Aorta (tissue), 5 donors: ENCODE measurements around the gene CERT1. TPM values are rescaled to one million over a fixed set of nuclear protein-coding genes. Genes with fewer than 3 reads are reported as not detected.

Experiments used
- ATAC-seq: fragments of 200-7000 bp; cut with Tn5 transposase; one replicate; pipeline ENCODE4 v1.9.1; 2022; ENCODE audit warnings: moderate library complexity; ENCODE audit not compliant: low FRiP score
- DNase-seq, 2 donors: peaks; one replicate each; pipeline ENCODE4 v3.0.0-alpha.2; 2020
- H3K27ac ChIP-seq, 2 donors: one replicate each; pipeline ENCODE4 v1.5.1; 2013; ENCODE audit warnings: low read length in 2 of 2, mild to moderate bottlenecking in 2 of 2, moderate library complexity in 2 of 2, control low read depth in 1 of 2, inconsistent platforms in 1 of 2, low read depth in 1 of 2
- H3K27me3 ChIP-seq, 2 donors: one replicate each; pipeline ENCODE4 v1.6.1; 2013; ENCODE audit warnings: control low read depth in 1 of 2, low read length in 1 of 2, mild to moderate bottlenecking in 1 of 2, moderate library complexity in 1 of 2; ENCODE audit not compliant: insufficient read depth in 2 of 2, control insufficient read depth in 1 of 2
- H3K36me3 ChIP-seq, 2 donors: one replicate each; pipeline ENCODE4 v1.6.1; 2013; ENCODE audit warnings: control low read depth in 1 of 2, low read length in 1 of 2, mild to moderate bottlenecking in 1 of 2; ENCODE audit not compliant: insufficient read depth in 2 of 2, control insufficient read depth in 1 of 2
- H3K4me1 ChIP-seq, 2 donors: one replicate each; pipeline ENCODE4 v1.6.1; 2013; ENCODE audit warnings: low read length in 2 of 2, control low read depth in 1 of 2, mild to moderate bottlenecking in 1 of 2, moderate library complexity in 1 of 2; ENCODE audit not compliant: insufficient read depth in 2 of 2, control insufficient read depth in 1 of 2
- H3K4me3 ChIP-seq, 2 donors: one replicate each; pipeline ENCODE4 v1.5.1; 2013; ENCODE audit warnings: low read length in 2 of 2, control low read depth in 1 of 2, mild to moderate bottlenecking in 1 of 2
- H3K9me3 ChIP-seq: one replicate; pipeline ENCODE4 v1.6.1; 2013; ENCODE audit warnings: mild to moderate bottlenecking, low read length; ENCODE audit not compliant: control insufficient read depth
- WGBS, 2 donors: extraction: QIAGEN DNeasy Blood & Tissue Kit; methylation state at CpG; one replicate each; pipeline ENCODE4 v1.1.7; 2013; 5-methylcytosine and 5-hydroxymethylcytosine counted together
- intact Hi-C, 2 donors: fragments of 100-400 bp; cut with DNase I; formaldehyde crosslinking; loops; one replicate each; pipeline versions ENCODE4 v1.14.2 to v1.15.0; 2022
- polyA plus RNA-seq, 2 donors: library from polyadenylated mRNA; stranded (reverse); fragments of 200-250 nt; gene quantifications; one replicate each; pipeline ENCODE4 v1.2.3, GENCODE V29; 2013
- total RNA-seq, 2 donors: library from RNA; stranded (reverse); fragmentation: NEBNext Ultra II Directional; extraction: Animal tissue kit (Norgen Biotek cat#: 25700); gene quantifications; one replicate each; pipeline ENCODE4 v1.2.1, GENCODE V29; 2021
- donor health status: healthy with polysubstance abuse.
- donor health status: Bipolar disorder and iron deficiency.
- donor health status: DM: no; HTN: no; CAD: no.
- donor health status: DM: no; HTN: no; CAD: no.
- donor health status: DM: yes; HTN: yes; CAD: no.

CERT1 gene
- total and polyA plus RNA-seq, 4 donors = 14.5 to 41.7 (median 24.6) TPM

DNA sequence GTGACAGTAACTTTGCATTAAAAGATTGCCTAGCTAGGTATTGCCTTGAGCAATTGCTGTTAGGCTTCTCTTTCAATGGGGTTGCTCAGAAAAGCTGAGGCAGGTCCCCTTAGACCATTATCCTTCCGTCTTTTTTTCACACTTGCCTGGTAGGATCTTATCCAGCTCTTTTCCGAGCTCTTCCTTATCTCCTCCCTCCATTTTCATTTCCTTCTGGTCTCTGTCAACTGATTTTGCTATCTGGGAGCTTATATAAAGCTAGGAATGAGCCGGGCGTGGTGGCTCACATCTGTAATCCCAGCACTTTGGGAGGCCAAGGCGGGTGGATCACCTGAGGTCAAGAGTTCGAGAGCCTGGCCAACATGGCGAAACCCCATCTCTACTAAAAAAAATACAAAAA, 181.0 kb downstream of the CERT1 start:
- no peak for DNase-seq

More for the DNA sequence above, 181.0 kb downstream of the CERT1 start:
- no peak overlapping the region for H3K4me3 ChIP-seq
- no peaks in the 10 kb centered on the region for H3K36me3 ChIP-seq
- H3K27me3 ChIP-seq = peaks cover 0 to 2% of the 10 kb centered on the region in 2 donors
- WGBS, 2 donors = 88 to 93% methylated on average over 7 of the region's 7 CpGs
- no peaks in the 10 kb centered on the region for H3K4me1 ChIP-seq
- H3K9me3 ChIP-seq = no peaks in the 10 kb centered on the region
- no peak for ATAC-seq
- intact Hi-C loops = loop anchor here (10.0 kb wide), 2 partner anchors 244 to 566 kb away; partner anchors contain the start of genes GFM2 (in 1 of the 2) and NSA2 (in 1 of the 2)
- H3K27ac ChIP-seq = no peak overlapping the region

Other genes starting within 250 kb of the CERT1 start
- 10 to 100 TPM; 17.8 to 36.1 TPM for gene HMGCR, start 174.4 kb downstream of the CERT1 start, total RNA-seq
- 1 to 10 TPM; 4.5 to 8.7 TPM for gene HMGCR, start 174.4 kb downstream of the CERT1 start, polyA plus RNA-seq
- gene POLK, start 262 bp upstream of the CERT1 start, total RNA-seq = 10 to 100 TPM; 45.1 to 58.4 TPM
- 1 to 10 TPM; 8.1 to 9.3 TPM for gene POLK, start 262 bp upstream of the CERT1 start, polyA plus RNA-seq
- 1 to 10 TPM in 1 of 2 donors, under 1 TPM in 1; 0.88 to 2.1 TPM for gene ANKDD1B, start 99.8 kb upstream of the CERT1 start, total RNA-seq
- gene ANKDD1B, start 99.8 kb upstream of the CERT1 start, polyA plus RNA-seq = under 1 TPM in 1 of 2 donors, not detected in 1; 0.61 TPM
- 10 to 100 TPM in 1 of 2 donors, 1 to 10 TPM in 1; 8.7 to 11.8 TPM for gene POC5, start 205.8 kb upstream of the CERT1 start, total RNA-seq
- 1 to 10 TPM; 6.1 to 7.4 TPM for gene POC5, start 205.8 kb upstream of the CERT1 start, polyA plus RNA-seq